AG10803 (cell line): ENCODE data around the gene ACOT9.
"Not testable (repeated sequence)": the region's sequence is repeated elsewhere in the genome, so short reads cannot be mapped to it uniquely, and the experiment has no call there.

ENCODE experiments used
- DNase-seq: peaks from one replicate; pipeline ENCODE4 v3.0.0; 2010; ENCODE audit warnings: low read depth
- H3K4me3 ChIP-seq: 2 replicates; pipeline ENCODE4 v1.5.1; 2011; ENCODE audit warnings: mild to moderate bottlenecking, low read length, control low read depth
- TF ChIP-seq, protein P1 (sequence below): conservative IDR thresholded peaks from 2 replicates; pipeline ENCODE4 v1.5.1; 2011; ENCODE audit warnings: mild to moderate bottlenecking, low read length, control low read depth, inconsistent platforms

The ACOT9 gene

DNA sequence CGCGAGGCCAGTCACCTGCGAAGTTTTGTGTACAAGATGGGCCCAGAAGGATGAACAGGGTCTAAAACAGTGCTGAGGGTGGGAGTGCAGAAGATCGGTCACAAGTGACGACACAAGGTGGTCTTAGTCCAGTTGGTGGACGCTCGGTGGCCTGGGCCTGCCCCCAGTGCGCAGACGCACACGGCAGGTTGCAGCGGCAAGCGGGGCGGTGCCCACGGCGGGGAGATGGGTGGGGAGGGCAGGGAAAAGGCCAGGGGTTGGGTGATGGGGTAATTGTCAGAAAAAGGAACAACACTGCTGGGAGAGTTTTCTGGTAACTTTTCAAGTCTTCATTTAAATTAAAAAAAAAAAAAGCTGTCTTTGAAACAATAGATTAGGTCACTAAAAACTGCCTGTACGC is 76.8 kb downstream of the ACOT9 start:
- TF ChIP-seq, protein P1, sequence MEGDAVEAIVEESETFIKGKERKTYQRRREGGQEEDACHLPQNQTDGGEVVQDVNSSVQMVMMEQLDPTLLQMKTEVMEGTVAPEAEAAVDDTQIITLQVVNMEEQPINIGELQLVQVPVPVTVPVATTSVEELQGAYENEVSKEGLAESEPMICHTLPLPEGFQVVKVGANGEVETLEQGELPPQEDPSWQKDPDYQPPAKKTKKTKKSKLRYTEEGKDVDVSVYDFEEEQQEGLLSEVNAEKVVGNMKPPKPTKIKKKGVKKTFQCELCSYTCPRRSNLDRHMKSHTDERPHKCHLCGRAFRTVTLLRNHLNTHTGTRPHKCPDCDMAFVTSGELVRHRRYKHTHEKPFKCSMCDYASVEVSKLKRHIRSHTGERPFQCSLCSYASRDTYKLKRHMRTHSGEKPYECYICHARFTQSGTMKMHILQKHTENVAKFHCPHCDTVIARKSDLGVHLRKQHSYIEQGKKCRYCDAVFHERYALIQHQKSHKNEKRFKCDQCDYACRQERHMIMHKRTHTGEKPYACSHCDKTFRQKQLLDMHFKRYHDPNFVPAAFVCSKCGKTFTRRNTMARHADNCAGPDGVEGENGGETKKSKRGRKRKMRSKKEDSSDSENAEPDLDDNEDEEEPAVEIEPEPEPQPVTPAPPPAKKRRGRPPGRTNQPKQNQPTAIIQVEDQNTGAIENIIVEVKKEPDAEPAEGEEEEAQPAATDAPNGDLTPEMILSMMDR = no peak
- no peak for DNase-seq
- H3K4me3 ChIP-seq = no peak overlapping the region

DNA sequence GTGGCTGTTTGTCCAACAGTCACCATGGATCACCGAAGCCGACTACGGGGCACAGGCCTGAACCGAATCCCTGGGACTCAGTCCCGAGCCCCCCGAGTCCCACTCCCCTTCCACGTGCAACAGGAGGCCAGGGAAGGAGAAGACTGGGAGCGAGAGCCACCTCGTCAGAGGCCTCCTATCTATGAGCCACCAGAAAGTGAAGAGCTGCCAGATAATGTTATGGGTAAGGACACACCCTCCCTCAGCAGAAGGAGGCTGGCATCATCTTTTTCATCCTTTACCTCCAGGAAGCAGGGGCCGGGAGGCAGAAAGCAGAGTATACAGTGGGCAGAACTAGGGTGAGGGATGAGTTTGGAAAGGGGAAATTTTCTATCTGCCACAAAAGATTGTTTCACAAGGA is 78.6 kb downstream of the ACOT9 start:
- no peak for DNase-seq
- H3K4me3 ChIP-seq = no peak overlapping the region
- TF ChIP-seq, protein P1 = no peak

DNA sequence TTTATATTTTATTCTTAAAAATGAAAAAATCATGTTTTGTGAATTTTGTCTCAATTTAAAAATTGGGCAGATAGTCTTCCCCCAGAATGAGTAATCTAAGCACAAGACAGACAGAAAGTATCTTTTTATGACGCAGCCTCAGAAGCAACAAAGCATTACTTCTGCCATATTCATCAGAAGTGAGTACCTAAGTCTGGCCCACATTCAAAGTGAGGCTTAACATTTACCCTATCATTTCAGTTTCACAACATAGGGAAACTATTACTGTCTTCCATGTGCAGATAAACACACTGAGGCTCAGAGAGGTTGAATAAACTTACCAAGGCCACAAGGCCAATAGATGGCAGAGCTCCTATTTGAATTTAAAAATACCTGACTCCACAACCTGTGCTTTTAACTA is 80.2 kb downstream of the ACOT9 start:
- TF ChIP-seq, protein P1 = no peak
- no peak overlapping the region for H3K4me3 ChIP-seq
- peak; percentile 28 for DNase-seq

GRCh38 chrX:23662187-23662586 is 80.9 kb downstream of the ACOT9 start:
- TF ChIP-seq, protein P1 = no peak
- no peak for DNase-seq
- H3K4me3 ChIP-seq = no peak overlapping the region

- TF ChIP-seq, protein P1 = no peak
- peak; percentile 10 for DNase-seq
- H3K4me3 ChIP-seq = no peak overlapping the region
Measured at GRCh38 chrX:23661671-23662070, 81.4 kb downstream of the ACOT9 start.

DNA sequence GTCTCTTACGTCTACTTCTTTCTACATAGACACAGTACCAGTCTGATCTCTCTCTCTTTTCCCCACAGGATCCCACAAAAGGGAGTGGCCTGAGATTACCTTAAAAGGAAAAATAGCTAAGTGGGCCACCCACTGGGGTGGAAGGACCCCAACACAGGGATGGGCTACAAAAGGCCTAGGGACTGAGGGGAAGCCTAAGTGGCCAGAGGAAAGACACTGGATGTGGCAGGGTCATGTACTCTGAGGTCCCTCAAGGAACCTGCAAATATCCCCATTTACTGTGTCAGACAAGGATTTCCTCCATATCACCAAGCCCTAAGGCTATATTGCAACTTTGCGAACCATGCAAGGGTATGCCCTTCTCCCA is 82.3 kb downstream of the ACOT9 start:
- TF ChIP-seq, protein P1 = no peak
- H3K4me3 ChIP-seq = no peak overlapping the region
- DNase-seq = no peak

GRCh38 chrX:23660083-23660765 is 82.9 kb downstream of the ACOT9 start:
- DNase-seq, H3K4me3 ChIP-seq: not testable (repeated sequence)

- no peak overlapping the region for H3K4me3 ChIP-seq
- TF ChIP-seq, protein P1 = no peak
- no peak for DNase-seq
Measured at GRCh38 chrX:23659339-23659738, 83.7 kb downstream of the ACOT9 start.
